BLaER1 (cell line): ENCODE results near the gene DENND11.

Source experiments
- H3K27ac ChIP-seq: shearing (Covaris generic); formaldehyde crosslinking; 2 replicates; pipeline ENCODE4 v1.8.1; 2022
- H3K27me3 ChIP-seq: shearing (Covaris generic); formaldehyde crosslinking; 2 replicates; pipeline ENCODE4 v1.8.1; 2022
- H3K36me3 ChIP-seq: shearing (Covaris generic); formaldehyde crosslinking; 2 replicates; pipeline ENCODE4 v1.8.1; 2022
- H3K4me1 ChIP-seq: shearing (Covaris generic); formaldehyde crosslinking; 2 replicates; pipeline ENCODE4 v1.8.1; 2022
- H3K4me2 ChIP-seq: shearing (Covaris generic); formaldehyde crosslinking; 2 replicates; pipeline ENCODE4 v1.8.1; 2022
- H3K4me3 ChIP-seq: shearing (Covaris generic); formaldehyde crosslinking; 2 replicates; pipeline ENCODE4 v1.8.1; 2022
- H3K9ac ChIP-seq: shearing (Covaris generic); formaldehyde crosslinking; 2 replicates; pipeline ENCODE4 v1.8.1; 2022
- H3K9me3 ChIP-seq: shearing (Covaris generic); formaldehyde crosslinking; 2 replicates; pipeline ENCODE4 v1.8.1; 2022
- H4K20me1 ChIP-seq: shearing (Covaris generic); formaldehyde crosslinking; 2 replicates; pipeline ENCODE4 v1.8.1; 2022
- Cebpa-rat ChIP-seq: shearing (Covaris generic); IDR thresholded peaks from 2 replicates; pipeline ENCODE4 v1.8.1; 2022

Gene DENND11

GRCh38 chr7:141673346-141673745, 28.6 kb downstream of the DENND11 start:
- Histone ChIP-seq H4K20me1 (no peaks in the 10 kb centered on the region), H3K9me3 (peaks cover 11% of the 10 kb centered on the region; the same call in 1 of the 2 replicates), H3K27me3 (no peaks in the 10 kb centered on the region), H3K4me1 (peaks cover 9% of the 10 kb centered on the region; the same call in 1 of the 2 replicates), H3K27ac (no peak overlapping the region), H3K4me3 (no peak overlapping the region), H3K4me2 (no peak overlapping the region), H3K9ac (no peak overlapping the region), H3K36me3 (peaks cover 20% of the 10 kb centered on the region)
- no peak for TF ChIP-seq Cebpa-rat

- no peak overlapping the region for H3K4me3 ChIP-seq
- H3K27ac ChIP-seq, result no peak overlapping the region
- H4K20me1 ChIP-seq, result no peaks in the 10 kb centered on the region
- H3K27me3 ChIP-seq, result no peaks in the 10 kb centered on the region
- H3K4me2 ChIP-seq, result no peak overlapping the region
- peaks cover 9% of the 10 kb centered on the region; the same call in 1 of the 2 replicates for H3K4me1 ChIP-seq
- H3K9me3 ChIP-seq, result peaks cover 11% of the 10 kb centered on the region; the same call in 1 of the 2 replicates
- H3K9ac ChIP-seq, result no peak overlapping the region
- peaks cover 21% of the 10 kb centered on the region for H3K36me3 ChIP-seq
- TF ChIP-seq Cebpa-rat, result no peak
These were observed 30.1 kb downstream of the DENND11 start for GRCh38 chr7:141671705-141672496.

- peaks cover 11% of the 10 kb centered on the region; the same call in 1 of the 2 replicates for H3K9me3 ChIP-seq
- H3K4me3 ChIP-seq, result no peak overlapping the region
- peaks cover 39% of the 10 kb centered on the region for H3K36me3 ChIP-seq
- no peaks in the 10 kb centered on the region for H3K27me3 ChIP-seq
- TF ChIP-seq Cebpa-rat, result no peak
- H3K4me1 ChIP-seq, result peaks cover 3% of the 10 kb centered on the region; the same call in 1 of the 2 replicates
- H3K4me2 ChIP-seq, result no peak overlapping the region
- no peak overlapping the region for H3K27ac ChIP-seq
- no peak overlapping the region for H3K9ac ChIP-seq
- no peaks in the 10 kb centered on the region for H4K20me1 ChIP-seq
These were observed 33.1 kb downstream of the DENND11 start for GRCh38 chr7:141668853-141669252.

- no peaks in the 10 kb centered on the region for H3K27me3 ChIP-seq
These were observed 35.9 kb downstream of the DENND11 start for GRCh38 chr7:141666071-141666470.

GRCh38 chr7:141665208-141666035, 36.5 kb downstream of the DENND11 start:
- H3K36me3 ChIP-seq, result peaks cover 56% of the 10 kb centered on the region

More at GRCh38 chr7:141666071-141666470, 35.9 kb downstream of the DENND11 start:
- no peak overlapping the region for H3K4me3 ChIP-seq
- H4K20me1 ChIP-seq, result no peaks in the 10 kb centered on the region
- H3K27ac ChIP-seq, result no peak overlapping the region
- TF ChIP-seq Cebpa-rat, result no peak
- no peak overlapping the region for H3K9ac ChIP-seq
- H3K36me3 ChIP-seq, result peaks cover 51% of the 10 kb centered on the region
- peaks cover 10% of the 10 kb centered on the region for H3K4me1 ChIP-seq
- H3K9me3 ChIP-seq, result no peaks in the 10 kb centered on the region
- H3K4me2 ChIP-seq, result no peak overlapping the region

GRCh38 chr7:141664450-141664849, 37.5 kb downstream of the DENND11 start:
- no peak for TF ChIP-seq Cebpa-rat
- no peak overlapping the region for H3K27ac ChIP-seq
- no peak overlapping the region for H3K4me3 ChIP-seq
- H3K4me2 ChIP-seq, result no peak overlapping the region
- peaks cover 10% of the 10 kb centered on the region for H3K4me1 ChIP-seq
- no peak overlapping the region for H3K9ac ChIP-seq
- peaks cover 65% of the 10 kb centered on the region for H3K36me3 ChIP-seq
- no peaks in the 10 kb centered on the region for H4K20me1 ChIP-seq
- H3K9me3 ChIP-seq, result no peaks in the 10 kb centered on the region
- no peaks in the 10 kb centered on the region for H3K27me3 ChIP-seq

More at GRCh38 chr7:141665208-141666035, 36.5 kb downstream of the DENND11 start:
- H3K27ac ChIP-seq, result no peak overlapping the region
- no peaks in the 10 kb centered on the region for H3K9me3 ChIP-seq
- H3K9ac ChIP-seq, result no peak overlapping the region
- no peaks in the 10 kb centered on the region for H3K27me3 ChIP-seq
- H3K4me3 ChIP-seq, result no peak overlapping the region
- H4K20me1 ChIP-seq, result no peaks in the 10 kb centered on the region
- TF ChIP-seq Cebpa-rat, result no peak
- no peak overlapping the region for H3K4me2 ChIP-seq
- H3K4me1 ChIP-seq, result peaks cover 10% of the 10 kb centered on the region

GRCh38 chr7:141663081-141663849, 38.7 kb downstream of the DENND11 start:
- Histone ChIP-seq H3K4me2 (no peak overlapping the region), H3K27me3 (no peaks in the 10 kb centered on the region), H3K4me1 (peaks cover 10% of the 10 kb centered on the region), H3K27ac (no peak overlapping the region), H3K4me3 (no peak overlapping the region), H3K9ac (no peak overlapping the region), H3K36me3 (peaks cover 73% of the 10 kb centered on the region), H4K20me1 (no peaks in the 10 kb centered on the region), H3K9me3 (no peaks in the 10 kb centered on the region)
- no peak for TF ChIP-seq Cebpa-rat

GRCh38 chr7:141660259-141660658, 41.7 kb downstream of the DENND11 start:
- H4K20me1 ChIP-seq, result no peaks in the 10 kb centered on the region

GRCh38 chr7:141659501-141659900, 42.5 kb downstream of the DENND11 start:
- Histone ChIP-seq H3K4me1 (peaks cover 10% of the 10 kb centered on the region), H4K20me1 (no peaks in the 10 kb centered on the region), H3K9me3 (no peaks in the 10 kb centered on the region), H3K36me3 (peaks cover 86% of the 10 kb centered on the region), H3K4me3 (no peak overlapping the region), H3K27ac (no peak overlapping the region), H3K27me3 (no peaks in the 10 kb centered on the region), H3K4me2 (no peak overlapping the region), H3K9ac (no peak overlapping the region)
- TF ChIP-seq Cebpa-rat, result no peak

More at GRCh38 chr7:141660259-141660658, 41.7 kb downstream of the DENND11 start:
- Histone ChIP-seq H3K4me2 (no peak overlapping the region), H3K27ac (no peak overlapping the region), H3K9ac (no peak overlapping the region; the same call in 1 of the 2 replicates), H3K4me3 (no peak overlapping the region), H3K4me1 (peaks cover 10% of the 10 kb centered on the region), H3K36me3 (peaks cover 87% of the 10 kb centered on the region), H3K9me3 (no peaks in the 10 kb centered on the region), H3K27me3 (no peaks in the 10 kb centered on the region)
- TF ChIP-seq Cebpa-rat, result no peak
